Mesodermal cell (in vitro differentiated cells): ENCODE measurements around the gene TAC3.

ENCODE experiments used
- H3K27ac ChIP-seq: 2 replicates; pipeline ENCODE4 v1.7.0; 2013; ENCODE audit warnings: mild to moderate bottlenecking, low read depth, low read length, moderate library complexity; ENCODE audit not compliant: severe bottlenecking
- H3K36me3 ChIP-seq: 2 replicates; pipeline ENCODE4 v1.7.1; 2013; ENCODE audit warnings: mild to moderate bottlenecking, low read length, moderate library complexity; ENCODE audit not compliant: control insufficient read depth, insufficient read depth
- H3K4me1 ChIP-seq: one replicate; pipeline ENCODE4 v1.7.1; 2013; ENCODE audit warnings: mild to moderate bottlenecking, low read length; ENCODE audit not compliant: insufficient read depth, control insufficient read depth, poor library complexity, severe bottlenecking
- H3K4me3 ChIP-seq: 2 replicates; pipeline ENCODE4 v1.7.0; 2013; ENCODE audit warnings: low read length, control low read depth, mild to moderate bottlenecking; ENCODE audit not compliant: insufficient read depth, poor library complexity, severe bottlenecking; ENCODE audit errors: extremely low read depth
- H3K9me3 ChIP-seq: 2 replicates; pipeline ENCODE4 v1.7.1; 2013; ENCODE audit warnings: mild to moderate bottlenecking, low read length, moderate library complexity; ENCODE audit not compliant: control insufficient read depth
- WGBS, 2 experiments: methylation state at CpG; one replicate each; pipeline ENCODE4 v1.1.5; 2013; ENCODE audit warnings: missing lambda C conversion rate in 2 of 2; ENCODE audit not compliant: insufficient coverage in 2 of 2; 5-methylcytosine and 5-hydroxymethylcytosine counted together

Gene TAC3

DNA sequence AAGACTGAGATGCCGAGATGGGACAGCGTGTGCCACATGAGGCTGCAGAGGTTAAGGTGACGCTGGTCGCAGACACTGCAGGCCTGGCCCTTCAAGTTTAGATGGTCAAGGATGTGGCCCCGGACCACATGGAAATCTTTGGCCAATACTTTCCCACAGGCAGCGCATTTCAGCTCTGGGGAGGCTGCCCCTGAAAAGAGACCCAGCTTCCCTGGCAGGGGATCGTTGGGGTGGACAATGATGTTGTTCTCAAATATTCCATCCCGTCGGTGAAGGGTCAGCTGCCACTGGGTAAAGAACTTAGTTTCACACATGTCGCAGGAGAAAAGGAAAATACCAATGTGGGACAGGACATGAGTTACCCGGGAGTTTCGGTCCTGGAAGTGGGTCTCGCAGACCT lies 12.9 kb downstream of the TAC3 start:
- Histone ChIP-seq H3K4me1 (peaks cover 27% of the 10 kb centered on the region), H3K4me3 (no peak overlapping the region), H3K9me3 (no peaks in the 10 kb centered on the region), H3K27ac (no peak overlapping the region), H3K36me3 (peaks cover 65% of the 10 kb centered on the region)
- WGBS, 2 experiments: 95 to 97% methylated on average over 13 of the region's 13 CpGs

DNA sequence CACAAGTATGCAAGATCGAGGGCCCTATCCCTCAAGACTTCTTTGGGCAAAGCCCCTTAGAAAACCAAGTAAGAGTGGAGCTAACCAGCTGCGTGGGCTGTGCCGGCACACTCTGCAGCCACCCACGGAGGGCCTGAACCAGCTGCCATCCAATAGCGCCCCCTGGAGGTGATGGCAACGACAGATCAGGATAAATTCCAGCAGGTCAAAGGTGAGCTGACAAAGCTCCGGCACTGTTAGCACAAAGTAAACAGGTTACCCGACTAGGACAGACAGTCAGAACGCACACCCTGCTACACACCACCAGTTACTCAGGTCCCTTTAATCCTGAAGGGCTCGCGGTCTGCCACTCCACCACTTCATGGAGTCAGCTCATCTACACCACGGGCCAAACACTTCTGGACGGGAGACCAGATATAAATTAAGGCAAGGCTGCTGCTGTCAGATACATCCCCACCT lies 14.9 kb downstream of the TAC3 start:
- peaks cover 82% of the 10 kb centered on the region for H3K36me3 ChIP-seq
- H3K9me3 ChIP-seq: no peaks in the 10 kb centered on the region
- H3K27ac ChIP-seq: no peak overlapping the region
- peaks cover 13% of the 10 kb centered on the region for H3K4me1 ChIP-seq
- no peak overlapping the region for H3K4me3 ChIP-seq
- 63 to 65% methylated on average over 10 to 13 of the region's 13 CpGs for WGBS, 2 experiments

DNA sequence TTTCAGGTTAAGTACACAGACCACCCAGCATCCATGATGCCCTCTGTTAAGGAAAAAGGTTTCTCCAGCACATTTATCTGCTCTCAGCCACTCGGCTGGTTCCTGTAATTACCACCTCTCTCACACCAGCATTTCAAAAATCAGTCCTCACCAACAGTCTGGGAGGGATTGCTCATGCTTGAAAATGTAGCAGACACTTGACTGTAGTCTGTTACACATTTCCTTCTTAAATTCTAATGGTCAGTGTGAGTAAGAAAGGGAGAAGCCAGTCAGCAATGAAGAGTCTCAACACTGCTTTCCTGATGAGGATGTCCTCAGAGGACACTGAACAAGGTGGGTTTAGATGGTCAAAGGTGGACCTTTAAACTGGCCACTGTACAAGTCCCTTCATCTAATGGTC lies 15.9 kb downstream of the TAC3 start:
- WGBS, 2 experiments: 100% methylated on average over 1 of the region's 1 CpG
- H3K4me1 ChIP-seq: peaks cover 13% of the 10 kb centered on the region
- no peaks in the 10 kb centered on the region for H3K9me3 ChIP-seq
- no peak overlapping the region for H3K4me3 ChIP-seq
- H3K36me3 ChIP-seq: peaks cover 86% of the 10 kb centered on the region
- H3K27ac ChIP-seq: no peak overlapping the region

DNA sequence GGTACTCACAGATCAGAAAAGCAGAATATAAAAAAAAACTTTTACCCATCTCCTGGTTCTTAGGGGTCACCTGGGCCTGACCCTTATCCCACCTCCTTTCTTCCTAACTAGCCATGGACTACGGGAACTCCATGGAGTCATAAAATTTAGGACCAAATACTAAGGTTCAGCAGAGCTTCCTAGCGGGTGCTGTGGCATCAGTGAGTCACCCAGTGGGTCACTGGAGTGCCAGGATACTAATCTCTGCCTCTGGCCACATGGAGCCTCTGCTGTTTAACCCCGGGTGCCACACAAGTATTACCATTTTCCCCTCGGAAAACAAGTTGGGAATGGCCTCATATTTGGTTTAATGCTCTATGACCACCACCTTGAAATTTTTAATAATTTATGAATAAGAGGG lies 16.9 kb downstream of the TAC3 start:
- WGBS, 2 experiments: 87 to 100% methylated on average over 2 to 3 of the region's 4 CpGs
- Histone ChIP-seq H3K27ac (no peak overlapping the region), H3K4me1 (peaks cover 13% of the 10 kb centered on the region), H3K9me3 (no peaks in the 10 kb centered on the region), H3K36me3 (peaks cover 81% of the 10 kb centered on the region), H3K4me3 (no peak overlapping the region)

DNA sequence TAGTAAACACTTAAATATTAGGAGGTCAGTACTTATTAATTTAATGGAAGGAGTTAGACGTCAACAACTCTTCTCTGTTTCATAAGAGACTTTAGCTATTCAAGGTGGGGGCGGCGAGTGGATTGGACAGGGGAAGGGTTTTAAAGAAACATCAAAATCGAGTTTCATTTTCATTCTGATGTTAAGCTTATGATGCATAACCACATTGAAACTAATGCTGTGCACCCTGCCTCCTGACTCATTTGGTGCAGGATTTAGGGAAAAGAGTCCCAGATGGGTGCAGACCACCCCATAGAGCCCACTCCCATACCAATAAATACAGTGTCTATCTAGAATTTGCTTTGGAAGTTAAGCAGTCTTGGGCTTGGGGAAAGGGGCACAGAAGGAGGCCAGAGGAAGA lies 17.3 kb downstream of the TAC3 start:
- peaks cover 13% of the 10 kb centered on the region for H3K4me1 ChIP-seq
- H3K4me3 ChIP-seq: no peak overlapping the region
- no peak overlapping the region for H3K27ac ChIP-seq
- WGBS, 2 experiments: 84 to 100% methylated on average over 1 to 2 of the region's 4 CpGs
- H3K36me3 ChIP-seq: peaks cover 77% of the 10 kb centered on the region
- H3K9me3 ChIP-seq: no peaks in the 10 kb centered on the region

DNA sequence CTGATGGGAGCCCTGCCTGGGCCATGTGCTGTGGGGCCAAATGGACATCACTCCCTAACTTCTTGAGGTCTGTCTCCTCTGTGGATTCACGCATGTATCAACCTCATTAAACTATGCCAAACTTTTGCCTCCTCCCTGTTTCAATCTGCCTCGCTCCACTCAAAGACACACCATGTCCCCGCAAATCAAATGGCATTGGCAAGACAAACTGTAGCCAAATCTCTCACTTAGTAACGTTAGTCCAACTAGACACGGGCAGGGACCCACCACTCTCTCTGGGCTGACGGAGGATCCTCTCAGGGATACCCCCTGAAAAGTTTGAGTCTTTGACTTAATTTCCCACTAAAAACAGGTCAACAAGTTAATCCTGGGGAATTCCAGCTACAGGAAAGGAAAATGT lies 18.0 kb downstream of the TAC3 start:
- Histone ChIP-seq H3K4me1 (peaks cover 13% of the 10 kb centered on the region), H3K36me3 (peaks cover 70% of the 10 kb centered on the region), H3K9me3 (no peaks in the 10 kb centered on the region), H3K27ac (no peak overlapping the region), H3K4me3 (no peak overlapping the region)
- 95 to 98% methylated on average over 2 to 5 of the region's 6 CpGs for WGBS, 2 experiments

- peaks cover 10% of the 10 kb centered on the region for H3K4me1 ChIP-seq
- H3K27ac ChIP-seq: no peak overlapping the region
- H3K9me3 ChIP-seq: no peaks in the 10 kb centered on the region
- WGBS, 2 experiments: 92 to 96% methylated on average over 7 to 11 of the region's 12 CpGs
- no peak overlapping the region for H3K4me3 ChIP-seq
- peaks cover 57% of the 10 kb centered on the region for H3K36me3 ChIP-seq
Observed at GRCh38 chr12:56996793-56997545, 19.4 kb downstream of the TAC3 start.

GRCh38 chr12:56995930-56996496 lies 20.3 kb downstream of the TAC3 start:
- Histone ChIP-seq H3K27ac (no peak overlapping the region), H3K36me3 (peaks cover 47% of the 10 kb centered on the region), H3K4me1 (peaks cover 7% of the 10 kb centered on the region), H3K4me3 (no peak overlapping the region), H3K9me3 (no peaks in the 10 kb centered on the region)
- 100% methylated on average over 9 to 11 of the region's 11 CpGs for WGBS, 2 experiments

GRCh38 chr12:56995201-56995929 lies 21.0 kb downstream of the TAC3 start:
- Histone ChIP-seq H3K4me3 (no peak overlapping the region), H3K36me3 (peaks cover 40% of the 10 kb centered on the region), H3K4me1 (peaks cover 11% of the 10 kb centered on the region), H3K9me3 (no peaks in the 10 kb centered on the region), H3K27ac (no peak overlapping the region)
- 97 to 98% methylated on average over 25 to 26 of the region's 26 CpGs for WGBS, 2 experiments

DNA sequence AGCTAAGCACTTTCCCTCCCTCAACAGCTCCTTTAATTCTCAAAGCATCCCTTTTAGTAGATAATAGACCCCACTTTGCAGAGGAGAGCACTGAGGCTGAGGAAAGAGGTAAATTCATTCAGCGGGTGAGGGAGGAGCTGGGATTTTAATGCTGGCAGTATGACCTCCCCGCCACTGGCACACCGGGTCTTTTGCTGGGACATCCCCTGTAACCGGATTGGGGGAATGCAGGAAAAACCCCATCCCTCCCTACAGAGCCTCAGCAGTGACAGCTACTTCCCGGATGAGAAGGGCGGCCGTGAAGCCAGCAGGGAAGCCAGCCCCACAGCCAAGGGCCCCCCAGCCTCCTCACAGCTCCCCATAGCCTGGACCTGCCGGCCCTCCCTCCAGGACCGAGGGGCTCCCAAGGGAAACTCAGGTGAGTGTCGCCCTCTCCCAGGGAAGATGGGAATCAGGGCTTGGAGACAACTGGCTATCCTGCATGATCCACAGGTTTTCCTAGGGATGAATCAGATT lies 22.0 kb downstream of the TAC3 start:
- Histone ChIP-seq H3K4me3 (no peak overlapping the region), H3K36me3 (peaks cover 30% of the 10 kb centered on the region), H3K27ac (no peak overlapping the region), H3K4me1 (peaks cover 16% of the 10 kb centered on the region), H3K9me3 (no peaks in the 10 kb centered on the region)
- WGBS, 2 experiments: 85 to 90% methylated on average over 2 to 6 of the region's 10 CpGs
